ENCODE data around the gene SLC1A3.

SLC1A3 gene

GRCh38 chr5:36680066-36680465, 73.7 kb downstream of the SLC1A3 start:
- Histone ChIP-seq H3K27ac (ENCODE audit: low read length) (no peak overlapping the region), H3K4me3 (ENCODE audit: low read length) (no peak overlapping the region), H3K79me2 (ENCODE audit: low read length) (no peaks in the 10 kb centered on the region), H3K4me1 (ENCODE audit: low read length) (no peaks in the 10 kb centered on the region), H3K9me2 (replicated peaks; ENCODE audit: insufficient read depth, low read length) (no peaks in the 10 kb centered on the region), H4K20me1 (ENCODE audit: insufficient read depth, low read length) (no peaks in the 10 kb centered on the region), H3K4me2 (ENCODE audit: low read depth, low read length) (no peak overlapping the region), H3K36me3 (replicated peaks; ENCODE audit: insufficient read depth, low read length) (no peaks in the 10 kb centered on the region), H3F3A (ENCODE audit: insufficient read depth, low read length) (no peaks in the 10 kb centered on the region), H3K9ac (ENCODE audit: low read length) (no peak overlapping the region), H3K27me3 (replicated peaks; ENCODE audit: insufficient read depth, low read length) (no peaks in the 10 kb centered on the region), H3K9me3 (replicated peaks; ENCODE audit: insufficient read depth, low read length) (no peaks in the 10 kb centered on the region), H2AFZ (ENCODE audit: low read length) (no peak overlapping the region)
- no peak for DNase-seq
- TF ChIP-seq EZH2 (optimal IDR thresholded peaks at IDR 0.05; ENCODE audit: low read depth, low read length) (no peak), CTCF (IDR thresholded peaks at IDR 0.05; ENCODE audit: low read length) (no peak)

GRCh38 chr5:36681711-36682110, 75.3 kb downstream of the SLC1A3 start:
- Histone ChIP-seq H3F3A (ENCODE audit: insufficient read depth, low read length) (peaks cover 5% of the 10 kb centered on the region; the same call in 1 of the 2 replicates), H3K36me3 (replicated peaks; ENCODE audit: insufficient read depth, low read length) (no peaks in the 10 kb centered on the region), H3K4me2 (ENCODE audit: low read depth, low read length) (no peak overlapping the region), H3K27ac (ENCODE audit: low read length) (no peak overlapping the region), H3K4me1 (ENCODE audit: low read length) (peaks cover 14% of the 10 kb centered on the region), H3K9me2 (replicated peaks; ENCODE audit: insufficient read depth, low read length) (no peaks in the 10 kb centered on the region), H3K4me3 (ENCODE audit: low read length) (no peak overlapping the region), H3K9me3 (replicated peaks; ENCODE audit: insufficient read depth, low read length) (no peaks in the 10 kb centered on the region), H2AFZ (ENCODE audit: low read length) (no peak overlapping the region), H3K79me2 (ENCODE audit: low read length) (no peaks in the 10 kb centered on the region), H3K27me3 (replicated peaks; ENCODE audit: insufficient read depth, low read length) (no peaks in the 10 kb centered on the region; the same call in 1 of the 2 replicates), H4K20me1 (ENCODE audit: insufficient read depth, low read length) (no peaks in the 10 kb centered on the region), H3K9ac (ENCODE audit: low read length) (no peak overlapping the region)
- DNase-seq: no peak
- TF ChIP-seq EZH2 (optimal IDR thresholded peaks at IDR 0.05; ENCODE audit: low read depth, low read length) (no peak), EZH2phosphoT487 (IDR thresholded peaks at IDR 0.05; ENCODE audit: low read length) (no peak), CTCF (IDR thresholded peaks at IDR 0.05; ENCODE audit: low read length) (no peak)

GRCh38 chr5:36682499-36682898, 76.1 kb downstream of the SLC1A3 start:
- H3K36me3 ChIP-seq (replicated peaks; ENCODE audit: insufficient read depth, low read length): no peaks in the 10 kb centered on the region
- no peaks in the 10 kb centered on the region; the same call in 1 of the 2 replicates for H3K27me3 ChIP-seq (replicated peaks; ENCODE audit: insufficient read depth, low read length)
- H3K4me1 ChIP-seq (ENCODE audit: low read length): peaks cover 16% of the 10 kb centered on the region
- no peaks in the 10 kb centered on the region for H3K9me3 ChIP-seq (replicated peaks; ENCODE audit: insufficient read depth, low read length)
- no peak for DNase-seq
- no peak overlapping the region for H3K9ac ChIP-seq (ENCODE audit: low read length)
- H3F3A ChIP-seq (ENCODE audit: insufficient read depth, low read length): peaks cover 5% of the 10 kb centered on the region; the same call in 1 of the 2 replicates
- H3K27ac ChIP-seq (ENCODE audit: low read length): no peak overlapping the region
- TF ChIP-seq EZH2phosphoT487 (IDR thresholded peaks at IDR 0.05; ENCODE audit: low read length) (no peak), EZH2 (optimal IDR thresholded peaks at IDR 0.05; ENCODE audit: low read depth, low read length) (no peak), CTCF (IDR thresholded peaks at IDR 0.05; ENCODE audit: low read length) (no peak)
- no peak overlapping the region for H2AFZ ChIP-seq (ENCODE audit: low read length)
- no peaks in the 10 kb centered on the region for H3K9me2 ChIP-seq (replicated peaks; ENCODE audit: insufficient read depth, low read length)
- H4K20me1 ChIP-seq (ENCODE audit: insufficient read depth, low read length): no peaks in the 10 kb centered on the region
- H3K4me2 ChIP-seq (ENCODE audit: low read depth, low read length): no peak overlapping the region
- no peak overlapping the region for H3K4me3 ChIP-seq (ENCODE audit: low read length)
- no peaks in the 10 kb centered on the region for H3K79me2 ChIP-seq (ENCODE audit: low read length)
